Measurements from ENCODE around the gene TNFRSF18. TPM values are rescaled to one million over a fixed set of nuclear protein-coding genes. Genes with fewer than 3 reads are reported as not detected.
"Not testable (repeated sequence)": the region's sequence is repeated elsewhere in the genome, so short reads cannot be mapped to it uniquely, and the experiment has no call there.

Gene TNFRSF18
- total RNA-seq, 2 donors from 2014 or later = 0.95 to 1.7 TPM

- DNase-seq = peak; percentile 34
- H3K27me3 Mint-ChIP-seq (ENCODE audit: insufficient read depth) = peaks cover 14% of the 10 kb centered on the region
- Histone ChIP-seq H3K4me3 (ENCODE audit: low read length) (no peak overlapping the region), H3K36me3 (ENCODE audit: control insufficient read depth, insufficient read depth, low read length) (no peaks in the 10 kb centered on the region), H3K27me3 (ENCODE audit: control insufficient read depth, insufficient read depth, low read length, poor library complexity, severe bottlenecking) (peaks cover 8% of the 10 kb centered on the region), H3K9me3 (ENCODE audit: control insufficient read depth, low read length) (peaks cover 8% of the 10 kb centered on the region), H3K9ac (ENCODE audit: extremely low read depth, low read length, poor library complexity, severe bottlenecking) (no peak overlapping the region), H3K27ac (ENCODE audit: low read depth, low read length) (no peak overlapping the region), H3K4me1 (ENCODE audit: control insufficient read depth, insufficient read depth, low read length) (no peaks in the 10 kb centered on the region)
- no peaks in the 10 kb centered on the region for H3K4me1 Mint-ChIP-seq
- no peak overlapping the region for H3K27ac Mint-ChIP-seq
- no peak for TF ChIP-seq CTCF (conservative IDR thresholded peaks at IDR 0.05)
- peaks cover 15% of the 10 kb centered on the region for H3K9me3 Mint-ChIP-seq
- H3K4me3 Mint-ChIP-seq = no peak overlapping the region
- H3K36me3 Mint-ChIP-seq (ENCODE audit: low read depth) = no peaks in the 10 kb centered on the region
- 93 to 94% methylated on average over 17 to 48 of the region's 48 CpGs for WGBS, 2 experiments (ENCODE audit: insufficient coverage in 1 of 2, insufficient read length in 1 of 2)
These were observed 8.6 kb downstream of the TNFRSF18 start for GRCh38 chr1:1197551-1198422.

GRCh38 chr1:1197188-1197500 lies 9.2 kb downstream of the TNFRSF18 start:
- Mint-ChIP-seq H3K4me1 (no peaks in the 10 kb centered on the region), H3K27me3 (ENCODE audit: insufficient read depth) (peaks cover 14% of the 10 kb centered on the region), H3K4me3 (no peak overlapping the region), H3K9me3 (peaks cover 19% of the 10 kb centered on the region), H3K36me3 (ENCODE audit: low read depth) (no peaks in the 10 kb centered on the region), H3K27ac (no peak overlapping the region)
- 91% methylated on average over 7 of the region's 8 CpGs; no CpG with 5 or more reads in 1 of the 2 experiments for WGBS, 2 experiments (ENCODE audit: insufficient coverage in 1 of 2, insufficient read length in 1 of 2)
- Histone ChIP-seq H3K4me1 (ENCODE audit: control insufficient read depth, insufficient read depth, low read length) (no peaks in the 10 kb centered on the region), H3K9me3 (ENCODE audit: control insufficient read depth, low read length) (peaks cover 13% of the 10 kb centered on the region), H3K27ac (ENCODE audit: low read depth, low read length) (no peak overlapping the region), H3K36me3 (ENCODE audit: control insufficient read depth, insufficient read depth, low read length) (no peaks in the 10 kb centered on the region), H3K9ac (ENCODE audit: extremely low read depth, low read length, poor library complexity, severe bottlenecking) (no peak overlapping the region), H3K27me3 (ENCODE audit: control insufficient read depth, insufficient read depth, low read length, poor library complexity, severe bottlenecking) (peaks cover 8% of the 10 kb centered on the region), H3K4me3 (ENCODE audit: low read length) (no peak overlapping the region)
- TF ChIP-seq CTCF (conservative IDR thresholded peaks at IDR 0.05) = no peak
- DNase-seq = no peak

- 83 to 86% methylated on average over 9 to 13 of the region's 13 CpGs for WGBS, 2 experiments (ENCODE audit: insufficient coverage in 1 of 2, insufficient read length in 1 of 2)
- Mint-ChIP-seq H3K36me3 (ENCODE audit: low read depth) (no peaks in the 10 kb centered on the region), H3K27ac (no peak overlapping the region), H3K4me3 (no peak overlapping the region), H3K4me1 (no peaks in the 10 kb centered on the region), H3K27me3 (ENCODE audit: insufficient read depth) (peaks cover 17% of the 10 kb centered on the region), H3K9me3 (peaks cover 24% of the 10 kb centered on the region)
- no peaks in the 10 kb centered on the region for H3K36me3 ChIP-seq (ENCODE audit: control insufficient read depth, insufficient read depth, low read length)
- peaks cover 8% of the 10 kb centered on the region for H3K27me3 ChIP-seq (ENCODE audit: control insufficient read depth, insufficient read depth, low read length, poor library complexity, severe bottlenecking)
- no peak overlapping the region for H3K4me3 ChIP-seq (ENCODE audit: low read length)
- no peaks in the 10 kb centered on the region for H3K4me1 ChIP-seq (ENCODE audit: control insufficient read depth, insufficient read depth, low read length)
- peaks cover 19% of the 10 kb centered on the region for H3K9me3 ChIP-seq (ENCODE audit: control insufficient read depth, low read length)
- H3K27ac ChIP-seq (ENCODE audit: low read depth, low read length) = no peak overlapping the region
- TF ChIP-seq CTCF (conservative IDR thresholded peaks at IDR 0.05) = no peak
- DNase-seq = peak; percentile 44
- no peak overlapping the region for H3K9ac ChIP-seq (ENCODE audit: extremely low read depth, low read length, poor library complexity, severe bottlenecking)
These were observed 9.8 kb downstream of the TNFRSF18 start for GRCh38 chr1:1196431-1197187.

- H3K27me3 ChIP-seq (ENCODE audit: control insufficient read depth, insufficient read depth, low read length, poor library complexity, severe bottlenecking); H3K27ac ChIP-seq (ENCODE audit: low read depth, low read length); H3K27ac Mint-ChIP-seq; H3K36me3 Mint-ChIP-seq (ENCODE audit: low read depth); H3K4me1 ChIP-seq (ENCODE audit: control insufficient read depth, insufficient read depth, low read length); DNase-seq; H3K4me3 Mint-ChIP-seq; H3K9ac ChIP-seq (ENCODE audit: extremely low read depth, low read length, poor library complexity, severe bottlenecking); H3K36me3 ChIP-seq (ENCODE audit: control insufficient read depth, insufficient read depth, low read length); H3K4me1 Mint-ChIP-seq; H3K4me3 ChIP-seq (ENCODE audit: low read length): not testable (repeated sequence)
- peaks cover 32% of the 10 kb centered on the region for H3K9me3 Mint-ChIP-seq
- WGBS, 2 experiments (ENCODE audit: insufficient coverage in 1 of 2, insufficient read length in 1 of 2) = 82 to 95% methylated on average over 6 of the region's 6 CpGs
- peaks cover 17% of the 10 kb centered on the region for H3K27me3 Mint-ChIP-seq (ENCODE audit: insufficient read depth)
- H3K9me3 ChIP-seq (ENCODE audit: control insufficient read depth, low read length) = peaks cover 27% of the 10 kb centered on the region
These were observed 10.7 kb downstream of the TNFRSF18 start for GRCh38 chr1:1195726-1196125.
